NAMALWA (cell line): ENCODE results near the gene EXOC5.

Experiments
- DNase-seq: peaks from one replicate; pipeline ENCODE4 v3.0.0-alpha.2; 2015; ENCODE audit warnings: low spot score

EXOC5 gene

GRCh38 chr14:57161583-57162234 is 107.0 kb downstream of the EXOC5 start:
- DNase-seq: no peak

DNA sequence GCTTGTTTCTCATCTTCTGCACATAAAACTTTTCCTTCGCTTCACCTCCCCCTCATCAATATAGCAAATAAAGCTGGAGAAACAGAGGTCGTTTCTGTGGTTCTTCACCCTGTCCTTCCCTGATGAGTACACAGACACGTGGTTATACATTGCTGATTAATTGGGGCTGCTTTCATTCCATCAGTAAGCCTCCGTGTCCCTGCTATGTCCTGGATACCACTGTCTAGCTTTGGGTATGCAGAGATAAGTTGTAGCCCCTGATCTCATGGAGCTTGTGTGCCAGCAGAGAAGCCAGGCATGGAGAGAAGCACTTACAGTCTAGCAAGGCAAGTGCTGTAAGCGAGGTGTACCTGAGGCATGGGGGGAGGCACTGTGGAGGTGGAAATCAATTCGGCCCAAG is 108.4 kb downstream of the EXOC5 start:
- no peak for DNase-seq

DNA sequence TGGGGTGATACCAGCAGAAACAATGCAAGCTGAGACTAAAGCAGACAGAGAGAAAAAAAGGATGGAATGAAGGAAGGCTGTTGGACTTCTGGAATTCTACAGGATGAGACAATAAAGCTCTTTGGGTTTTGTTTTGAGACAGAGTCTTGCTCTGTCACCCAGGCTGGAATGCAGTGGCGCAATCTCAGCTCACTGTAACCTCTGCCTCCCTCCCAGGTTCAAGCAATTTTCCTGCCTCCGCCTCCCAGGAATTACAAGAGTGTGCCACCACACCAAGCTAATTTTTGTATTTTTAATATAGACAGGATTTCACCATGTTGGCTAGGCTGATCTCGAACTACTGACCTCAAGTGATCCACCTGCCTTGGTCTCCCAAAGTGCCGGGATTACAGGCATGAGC is 115.4 kb downstream of the EXOC5 start:
- no peak for DNase-seq
